MCF 10A (cell line): ENCODE measurements around the gene CORO1A. TPM values are rescaled to one million over a fixed set of nuclear protein-coding genes. Genes with fewer than 3 reads are reported as not detected.

ENCODE experiments used
- BruUV-seq: library from RNA; stranded (reverse); fragments of 400-500 nt; replicated peaks from 2 replicates; lab custom pipeline; 2021; lab: Mats Ljungman, UMichigan
- CTCF ChIA-PET: fragments of 300-600 bp; sonication (Branson Sonifier 250); formaldehyde crosslinking; extraction: SDS; loops from one replicate; lab custom pipeline; 2021; ENCODE audit warnings: antibody characterized with exemption, inconsistent platforms; lab: Yijun Ruan, JAX
- POLR2A ChIA-PET: fragments of 300-600, 350-650 bp; sonication (Branson Sonifier 250); formaldehyde crosslinking; extraction: SDS; loops from one replicate; lab custom pipeline; 2020; ENCODE audit warnings: antibody characterized with exemption, inconsistent platforms; lab: Yijun Ruan, JAX
- DNase-seq: peaks from one replicate; pipeline ENCODE4 v3.0.0-alpha.2; 2018; ENCODE audit not compliant: unreplicated experiment
- H3K27ac Mint-ChIP-seq: one replicate; pipeline ENCODE4 v1.8.0; 2022; ENCODE audit warnings: mild to moderate bottlenecking, low read depth, mixed read lengths; ENCODE audit not compliant: unreplicated experiment
- H3K27me3 Mint-ChIP-seq: one replicate; pipeline ENCODE4 v1.8.0; 2022; ENCODE audit warnings: mixed read lengths; ENCODE audit not compliant: insufficient read depth, unreplicated experiment
- H3K36me3 Mint-ChIP-seq: one replicate; pipeline ENCODE4 v1.8.0; 2022; ENCODE audit warnings: mild to moderate bottlenecking, moderate library complexity, mixed read lengths; ENCODE audit not compliant: insufficient read depth, unreplicated experiment
- H3K4me1 Mint-ChIP-seq: one replicate; pipeline ENCODE4 v1.8.0; 2022; ENCODE audit warnings: mixed read lengths; ENCODE audit not compliant: insufficient read depth, unreplicated experiment
- H3K4me3 Mint-ChIP-seq: one replicate; pipeline ENCODE4 v1.8.0; 2022; ENCODE audit warnings: mild to moderate bottlenecking, moderate library complexity, mixed read lengths; ENCODE audit not compliant: unreplicated experiment
- H3K9me3 Mint-ChIP-seq: one replicate; pipeline ENCODE4 v1.8.0; 2022; ENCODE audit warnings: mixed read lengths; ENCODE audit not compliant: unreplicated experiment
- intact Hi-C: fragments of 100-400 bp; cut with micrococcal nuclease; formaldehyde crosslinking; loops from 2 replicates; pipeline ENCODE4 v1.14.1; 2022
- total RNA-seq: library from RNA; stranded (reverse); gene quantifications from 2 replicates; pipeline ENCODE4 v1.2.3, GENCODE V29; 2022
- TF ChIP-seq, protein P1 (sequence below): fragments of 200-600 bp; IDR thresholded peaks from one replicate; pipeline ENCODE4 v1.8.0; 2022; ENCODE audit warnings: antibody characterized with exemption, mild to moderate bottlenecking; ENCODE audit not compliant: unreplicated experiment

Gene CORO1A
- total RNA-seq, 1 experiment from 2014 or later, result 1.9 TPM

DNA sequence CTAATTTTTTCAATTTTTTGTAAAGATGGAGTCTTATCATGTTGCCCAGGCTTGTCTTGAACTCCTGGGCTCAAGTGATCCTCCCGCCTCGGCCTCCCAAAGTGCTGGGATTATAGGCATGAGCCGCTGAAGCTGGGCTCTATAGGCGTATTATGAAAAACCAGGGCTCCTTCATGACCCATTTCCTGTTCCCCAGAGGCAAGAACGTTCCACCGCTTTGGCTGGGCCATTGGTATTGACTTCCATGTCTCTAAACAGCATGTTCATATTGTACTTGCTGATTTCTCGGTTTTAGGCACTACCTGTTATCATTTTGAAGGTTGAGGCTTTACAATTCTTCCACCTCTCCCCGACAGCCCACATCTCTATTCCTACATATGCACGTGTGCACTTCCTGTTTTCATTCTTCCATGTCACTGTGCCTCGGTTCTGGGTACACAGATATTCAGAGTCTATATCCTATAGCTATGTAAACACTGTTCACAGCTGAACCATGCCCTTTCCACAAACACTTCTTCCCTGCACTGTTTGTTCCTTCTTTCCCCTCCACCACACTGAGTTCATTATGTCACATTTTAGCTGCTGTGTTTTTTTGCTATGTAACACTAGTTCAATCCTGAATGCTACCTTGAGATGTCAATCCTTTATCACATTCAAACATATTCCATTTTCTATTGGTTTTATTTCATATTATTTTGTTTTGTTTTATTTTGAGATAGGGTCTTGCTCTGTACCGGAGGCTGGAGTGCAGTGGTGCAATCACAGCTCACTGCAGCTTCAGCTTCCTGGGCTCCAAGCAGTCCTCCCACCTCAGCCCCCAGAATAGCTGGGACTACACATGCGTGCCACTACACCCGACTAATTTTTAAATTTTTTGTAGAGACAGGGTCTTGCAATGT lies 43.6 kb upstream of the CORO1A start:
- Mint-ChIP-seq H3K9me3 (no peaks in the 10 kb centered on the region), H3K27ac (no peak overlapping the region), H3K4me1 (no peaks in the 10 kb centered on the region), H3K36me3 (no peaks in the 10 kb centered on the region), H3K27me3 (no peaks in the 10 kb centered on the region), H3K4me3 (no peak overlapping the region)
- intact Hi-C loops, result no loop called here
- BruUV-seq, result no TSS peak
- TF ChIP-seq, protein P1, sequence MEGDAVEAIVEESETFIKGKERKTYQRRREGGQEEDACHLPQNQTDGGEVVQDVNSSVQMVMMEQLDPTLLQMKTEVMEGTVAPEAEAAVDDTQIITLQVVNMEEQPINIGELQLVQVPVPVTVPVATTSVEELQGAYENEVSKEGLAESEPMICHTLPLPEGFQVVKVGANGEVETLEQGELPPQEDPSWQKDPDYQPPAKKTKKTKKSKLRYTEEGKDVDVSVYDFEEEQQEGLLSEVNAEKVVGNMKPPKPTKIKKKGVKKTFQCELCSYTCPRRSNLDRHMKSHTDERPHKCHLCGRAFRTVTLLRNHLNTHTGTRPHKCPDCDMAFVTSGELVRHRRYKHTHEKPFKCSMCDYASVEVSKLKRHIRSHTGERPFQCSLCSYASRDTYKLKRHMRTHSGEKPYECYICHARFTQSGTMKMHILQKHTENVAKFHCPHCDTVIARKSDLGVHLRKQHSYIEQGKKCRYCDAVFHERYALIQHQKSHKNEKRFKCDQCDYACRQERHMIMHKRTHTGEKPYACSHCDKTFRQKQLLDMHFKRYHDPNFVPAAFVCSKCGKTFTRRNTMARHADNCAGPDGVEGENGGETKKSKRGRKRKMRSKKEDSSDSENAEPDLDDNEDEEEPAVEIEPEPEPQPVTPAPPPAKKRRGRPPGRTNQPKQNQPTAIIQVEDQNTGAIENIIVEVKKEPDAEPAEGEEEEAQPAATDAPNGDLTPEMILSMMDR, result no peak
- CTCF ChIA-PET, result interaction anchor here (0.9 kb wide), 1 partner anchor 270 kb away, joined by 3 read pairs; no protein-coding TSS in a partner anchor
- no peak for DNase-seq
- POLR2A ChIA-PET, result interaction anchor here (0.7 kb wide), 1 partner anchor 165 kb away, joined by 3 read pairs; no protein-coding TSS in a partner anchor

DNA sequence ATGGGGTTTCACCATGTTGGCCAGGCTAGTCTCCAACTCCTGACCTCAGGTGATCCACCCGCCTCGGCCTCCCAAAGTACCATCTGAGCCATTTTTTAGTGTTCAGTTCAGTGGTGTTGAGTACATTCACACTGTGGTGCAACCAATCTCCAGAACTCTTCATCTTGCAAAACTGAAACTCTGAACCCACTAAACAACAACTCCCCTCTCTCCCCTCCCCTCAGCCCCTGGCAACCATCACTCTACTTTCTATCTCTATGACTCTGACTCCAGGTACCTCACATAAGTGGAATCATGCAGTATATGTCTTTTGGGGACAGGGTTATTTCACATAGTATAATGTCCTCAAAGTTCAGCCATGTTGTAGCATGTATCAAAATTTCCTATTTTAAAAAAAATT lies 41.7 kb upstream of the CORO1A start:
- CTCF ChIA-PET, result no interaction called here
- TF ChIP-seq, protein P1, result no peak
- intact Hi-C loops, result no loop called here
- no TSS peak for BruUV-seq
- H3K9me3 Mint-ChIP-seq, result no peaks in the 10 kb centered on the region
- no peak for DNase-seq
- no peak overlapping the region for H3K4me3 Mint-ChIP-seq
- POLR2A ChIA-PET, result no interaction called here
- H3K4me1 Mint-ChIP-seq, result no peaks in the 10 kb centered on the region
- H3K36me3 Mint-ChIP-seq, result no peaks in the 10 kb centered on the region
- H3K27ac Mint-ChIP-seq, result no peak overlapping the region
- no peaks in the 10 kb centered on the region for H3K27me3 Mint-ChIP-seq

DNA sequence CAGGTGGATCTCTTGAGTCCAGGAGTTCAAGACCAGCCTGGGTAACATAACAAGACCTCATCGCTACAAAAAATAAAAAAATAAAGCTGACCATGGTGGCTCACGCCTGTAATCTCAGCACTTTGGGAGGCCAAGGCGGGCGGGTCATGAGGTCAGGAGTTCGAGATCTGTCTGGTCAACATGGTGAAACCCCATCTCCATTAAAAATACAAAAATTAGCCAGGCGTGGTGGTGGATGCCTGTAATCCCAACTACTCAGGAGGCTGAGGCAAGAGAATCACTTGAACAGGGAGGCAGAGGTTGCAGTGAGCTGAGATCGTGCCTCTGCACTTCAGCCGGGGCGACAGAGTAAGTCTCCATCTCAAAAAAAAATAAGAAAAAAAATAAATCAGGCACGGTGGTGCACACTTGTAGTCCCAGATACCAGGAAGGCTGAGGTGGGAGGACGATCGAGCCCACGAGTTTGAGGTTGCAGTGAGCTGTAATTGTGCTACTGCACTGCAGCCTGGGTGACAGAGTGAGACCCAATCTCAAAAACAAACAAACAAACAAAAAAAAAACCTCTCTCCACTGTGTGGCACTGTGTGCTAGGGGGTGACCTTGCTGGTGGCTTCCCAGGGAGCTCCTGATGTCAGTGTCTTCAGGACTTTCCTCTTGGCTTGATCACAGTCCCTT lies 40.6 kb upstream of the CORO1A start:
- H3K27me3 Mint-ChIP-seq, result no peaks in the 10 kb centered on the region
- BruUV-seq, result no TSS peak
- TF ChIP-seq, protein P1, result no peak
- no peak overlapping the region for H3K4me3 Mint-ChIP-seq
- intact Hi-C loops, result no loop called here
- H3K27ac Mint-ChIP-seq, result no peak overlapping the region
- CTCF ChIA-PET, result no interaction called here
- DNase-seq, result peak; percentile 13
- H3K36me3 Mint-ChIP-seq, result no peaks in the 10 kb centered on the region
- no peaks in the 10 kb centered on the region for H3K9me3 Mint-ChIP-seq
- POLR2A ChIA-PET, result interaction anchor here (0.6 kb wide), 1 partner anchor 285 kb away, joined by 3 read pairs; no protein-coding TSS in a partner anchor
- no peaks in the 10 kb centered on the region for H3K4me1 Mint-ChIP-seq

DNA sequence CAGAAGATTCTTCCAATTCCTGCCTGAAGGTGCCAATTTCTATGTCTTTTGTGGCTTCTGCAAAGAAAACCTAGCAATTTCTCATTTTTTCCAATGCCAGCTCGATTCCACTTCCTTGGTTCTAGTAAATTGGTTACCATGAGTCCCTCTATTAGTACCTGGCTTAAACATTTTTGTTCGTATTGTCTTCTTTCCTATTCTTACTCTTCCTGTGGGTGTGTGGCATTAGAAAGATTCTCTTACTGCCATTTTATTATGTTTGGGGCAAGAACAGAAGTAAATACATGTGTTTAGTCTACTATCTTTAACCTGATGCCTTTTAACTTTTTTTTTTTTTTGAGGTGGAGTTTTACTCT lies 40.1 kb upstream of the CORO1A start:
- POLR2A ChIA-PET, result interaction anchor here (0.6 kb wide), 1 partner anchor 284 kb away, joined by 3 read pairs; no protein-coding TSS in a partner anchor
- H3K4me3 Mint-ChIP-seq, result no peak overlapping the region

More for the DNA sequence above, 40.1 kb upstream of the CORO1A start:
- Mint-ChIP-seq H3K36me3 (no peaks in the 10 kb centered on the region), H3K9me3 (no peaks in the 10 kb centered on the region), H3K4me1 (no peaks in the 10 kb centered on the region), H3K27ac (no peak overlapping the region), H3K27me3 (no peaks in the 10 kb centered on the region)
- TF ChIP-seq, protein P1, result no peak
- intact Hi-C loops, result no loop called here
- CTCF ChIA-PET, result no interaction called here
- no peak for DNase-seq
- no TSS peak for BruUV-seq
